ENCODE results near the gene RHBDL3. TPM values are rescaled to one million over a fixed set of nuclear protein-coding genes. Genes with fewer than 3 reads are reported as not detected.

Gene RHBDL3
- total and polyA plus RNA-seq, 2 of the 8 experiments (the other 6 are each of a cell fraction or from before 2014, with no cell fraction given) = 9.6 to 12.2 TPM

DNA sequence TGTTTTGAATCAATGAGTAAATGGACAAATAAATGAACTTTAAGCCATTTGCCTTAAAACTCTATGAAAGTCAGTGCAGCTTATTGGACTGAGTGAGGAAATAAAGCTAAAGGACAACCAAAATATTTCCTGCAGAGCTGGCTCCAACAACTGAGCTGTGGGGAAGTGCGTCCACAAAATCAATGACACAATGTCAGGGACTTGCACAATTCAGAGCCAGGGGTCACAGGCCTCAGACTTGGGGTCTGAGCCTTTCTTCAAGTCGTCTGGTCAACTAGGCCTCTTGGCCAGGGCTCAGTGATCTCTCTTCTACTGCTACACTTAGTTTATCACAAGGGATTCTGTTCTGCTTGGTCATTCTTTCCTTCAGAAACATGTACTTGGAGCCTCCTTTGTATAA lies 26.2 kb upstream of the RHBDL3 start (continued):
- TF ChIP-seq EGR1 (IDR thresholded peaks at IDR 0.05; ENCODE audit: borderline replicate concordance, low read depth, low read length) (no peak), SP4 (IDR thresholded peaks at IDR 0.05; ENCODE audit: low read length) (no peak), CTBP2 (IDR thresholded peaks at IDR 0.05; ENCODE audit: borderline replicate concordance, insufficient read depth, insufficient read length, low read length) (no peak), NANOG (IDR thresholded peaks at IDR 0.05; ENCODE audit: insufficient read depth, low read depth, low read length, poor library complexity, severe bottlenecking) (no peak)
- TF ChIP-seq, protein P1, sequence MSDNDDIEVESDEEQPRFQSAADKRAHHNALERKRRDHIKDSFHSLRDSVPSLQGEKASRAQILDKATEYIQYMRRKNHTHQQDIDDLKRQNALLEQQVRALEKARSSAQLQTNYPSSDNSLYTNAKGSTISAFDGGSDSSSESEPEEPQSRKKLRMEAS (IDR thresholded peaks at IDR 0.05) = no peak
